Mesothelial cell of epicardium (in vitro differentiated cells): ENCODE results near the gene ITGA11. TPM values are rescaled to one million over a fixed set of nuclear protein-coding genes. Genes with fewer than 3 reads are reported as not detected.

Experiments used
- DNase-seq, 2 experiments: peaks; one replicate each; pipeline ENCODE4 v3.0.0; 2021; ENCODE audit warnings: low spot score in 2 of 2; ENCODE audit not compliant: unreplicated experiment in 2 of 2
- H3K27ac Mint-ChIP-seq: 2 replicates; pipeline ENCODE4 v1.8.0; 2021; ENCODE audit warnings: mixed read lengths
- H3K27me3 Mint-ChIP-seq: 2 replicates; pipeline ENCODE4 v1.8.0; 2021; ENCODE audit warnings: low read depth, mixed read lengths
- H3K36me3 Mint-ChIP-seq: 2 replicates; pipeline ENCODE4 v1.8.0; 2021; ENCODE audit warnings: mixed read lengths
- H3K4me1 Mint-ChIP-seq: 2 replicates; pipeline ENCODE4 v1.8.0; 2021; ENCODE audit warnings: mixed read lengths
- H3K4me3 Mint-ChIP-seq: 2 replicates; pipeline ENCODE4 v1.8.0; 2021; ENCODE audit warnings: mild to moderate bottlenecking, moderate library complexity, mixed read lengths
- H3K9me3 Mint-ChIP-seq: 2 replicates; pipeline ENCODE4 v1.8.0; 2021; ENCODE audit warnings: mixed read lengths
- total RNA-seq: library from RNA; stranded (reverse); gene quantifications from 3 replicates; pipeline ENCODE4 v1.2.1, GENCODE V29; 2021
- TF ChIP-seq, protein P1 (sequence below): fragments of 200-600 bp; sonication (generic); IDR thresholded peaks from one replicate; pipeline ENCODE4 v1.5.0; 2021; ENCODE audit warnings: antibody characterized with exemption; ENCODE audit not compliant: unreplicated experiment

Gene ITGA11
- total RNA-seq, 1 donor from 2014 or later = 3.5 TPM

DNA sequence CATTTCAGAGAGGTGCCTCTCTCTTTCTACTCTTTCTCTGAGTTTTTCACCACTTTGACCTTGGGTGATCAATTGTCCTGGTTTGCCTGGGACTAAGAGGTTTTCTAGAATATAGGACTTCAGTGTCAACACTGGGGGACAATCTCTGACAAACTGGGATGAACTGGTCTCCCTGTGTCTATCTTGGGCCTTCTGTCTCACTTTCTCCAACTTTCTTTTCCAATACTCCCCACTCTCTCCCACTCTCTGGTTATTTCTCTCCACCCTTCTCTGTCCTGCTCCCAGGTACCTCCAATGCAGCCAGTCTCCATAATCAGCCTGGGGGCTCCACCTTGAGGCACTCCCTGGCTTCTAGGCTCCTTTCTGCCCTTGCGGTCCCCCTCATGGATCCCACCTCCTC is 4.7 kb upstream of the ITGA11 start:
- Mint-ChIP-seq H3K36me3 (no peaks in the 10 kb centered on the region), H3K27me3 (peaks cover 88% of the 10 kb centered on the region), H3K9me3 (no peaks in the 10 kb centered on the region), H3K4me3 (no peak overlapping the region), H3K4me1 (peaks cover 10% of the 10 kb centered on the region), H3K27ac (no peak overlapping the region)
- TF ChIP-seq, protein P1, sequence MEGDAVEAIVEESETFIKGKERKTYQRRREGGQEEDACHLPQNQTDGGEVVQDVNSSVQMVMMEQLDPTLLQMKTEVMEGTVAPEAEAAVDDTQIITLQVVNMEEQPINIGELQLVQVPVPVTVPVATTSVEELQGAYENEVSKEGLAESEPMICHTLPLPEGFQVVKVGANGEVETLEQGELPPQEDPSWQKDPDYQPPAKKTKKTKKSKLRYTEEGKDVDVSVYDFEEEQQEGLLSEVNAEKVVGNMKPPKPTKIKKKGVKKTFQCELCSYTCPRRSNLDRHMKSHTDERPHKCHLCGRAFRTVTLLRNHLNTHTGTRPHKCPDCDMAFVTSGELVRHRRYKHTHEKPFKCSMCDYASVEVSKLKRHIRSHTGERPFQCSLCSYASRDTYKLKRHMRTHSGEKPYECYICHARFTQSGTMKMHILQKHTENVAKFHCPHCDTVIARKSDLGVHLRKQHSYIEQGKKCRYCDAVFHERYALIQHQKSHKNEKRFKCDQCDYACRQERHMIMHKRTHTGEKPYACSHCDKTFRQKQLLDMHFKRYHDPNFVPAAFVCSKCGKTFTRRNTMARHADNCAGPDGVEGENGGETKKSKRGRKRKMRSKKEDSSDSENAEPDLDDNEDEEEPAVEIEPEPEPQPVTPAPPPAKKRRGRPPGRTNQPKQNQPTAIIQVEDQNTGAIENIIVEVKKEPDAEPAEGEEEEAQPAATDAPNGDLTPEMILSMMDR = no peak
- no peak for DNase-seq

DNA sequence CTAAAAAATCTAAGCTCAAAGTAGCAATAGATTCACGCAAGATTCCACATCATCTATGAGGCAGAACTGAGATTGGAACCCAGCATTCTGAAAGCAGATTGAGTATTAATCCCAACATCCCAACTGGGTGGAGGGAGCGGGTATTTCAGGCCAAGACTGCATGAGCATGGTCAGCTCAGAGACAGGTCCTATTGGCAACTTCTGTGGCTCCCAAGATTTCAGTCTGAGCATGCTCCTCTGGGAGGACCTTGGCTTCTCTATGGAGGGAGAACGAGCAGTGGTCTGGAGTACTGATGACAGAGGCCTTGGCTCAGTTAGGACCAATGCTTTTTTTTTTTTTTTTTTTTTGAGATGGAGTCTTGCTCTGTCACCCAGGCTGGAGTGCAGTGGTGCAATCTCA is 4.0 kb upstream of the ITGA11 start:
- no peak for DNase-seq
- Mint-ChIP-seq H3K9me3 (no peaks in the 10 kb centered on the region), H3K4me1 (peaks cover 11% of the 10 kb centered on the region), H3K27ac (no peak overlapping the region), H3K36me3 (no peaks in the 10 kb centered on the region), H3K27me3 (peaks cover 95% of the 10 kb centered on the region), H3K4me3 (no peak overlapping the region)
- TF ChIP-seq, protein P1 = no peak

DNA sequence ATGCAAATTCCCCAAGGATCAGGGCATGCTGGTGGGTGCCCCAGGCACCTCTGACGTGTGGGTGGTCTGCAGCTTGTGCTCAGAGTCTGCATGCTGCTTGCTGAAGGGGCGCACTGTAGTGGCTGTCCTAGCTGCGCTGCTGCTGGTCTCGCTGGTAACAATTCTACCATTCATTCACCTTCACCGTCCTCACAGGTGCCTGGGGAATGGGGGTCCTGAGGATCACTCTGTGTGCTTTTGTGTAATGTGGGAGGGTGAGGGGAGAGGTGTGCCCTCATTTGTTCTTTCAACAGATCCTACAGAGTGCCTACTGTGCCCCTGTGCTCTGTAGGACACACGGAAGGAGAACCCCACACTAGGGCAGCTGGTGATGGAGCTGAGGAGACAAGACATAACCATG is 2.1 kb upstream of the ITGA11 start:
- peak in 1 of 2 experiments; percentile 29 for DNase-seq
- H3K9me3 Mint-ChIP-seq = no peaks in the 10 kb centered on the region
- peaks cover 95% of the 10 kb centered on the region for H3K27me3 Mint-ChIP-seq
- H3K27ac Mint-ChIP-seq = no peak overlapping the region
- no peak overlapping the region for H3K4me3 Mint-ChIP-seq
- TF ChIP-seq, protein P1 = no peak
- peaks cover 11% of the 10 kb centered on the region for H3K4me1 Mint-ChIP-seq
- no peaks in the 10 kb centered on the region for H3K36me3 Mint-ChIP-seq

DNA sequence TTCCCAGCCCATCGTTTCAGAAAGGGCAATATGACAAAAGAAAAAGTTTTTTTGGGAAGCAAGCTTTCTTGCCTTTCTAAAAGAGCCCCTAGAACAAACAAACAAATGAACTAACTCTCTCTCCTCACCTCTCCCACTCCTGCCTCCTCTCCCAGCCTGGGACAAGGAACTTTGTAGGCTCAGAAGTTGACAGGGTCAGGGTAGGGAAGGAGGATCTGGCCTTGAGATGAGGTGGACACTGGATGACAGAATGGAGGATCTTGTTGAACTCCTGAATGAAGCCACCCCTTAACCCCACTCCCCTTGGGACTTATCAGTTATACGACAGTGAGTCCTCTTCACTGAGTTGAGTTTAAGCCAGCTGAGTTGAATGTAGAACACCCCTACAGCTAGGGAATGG is 1.6 kb upstream of the ITGA11 start:
- H3K36me3 Mint-ChIP-seq = no peaks in the 10 kb centered on the region
- H3K4me3 Mint-ChIP-seq = no peak overlapping the region
- no peak for DNase-seq
- no peak overlapping the region for H3K27ac Mint-ChIP-seq
- peaks cover 11% of the 10 kb centered on the region for H3K4me1 Mint-ChIP-seq
- no peaks in the 10 kb centered on the region for H3K9me3 Mint-ChIP-seq
- peaks cover 95% of the 10 kb centered on the region for H3K27me3 Mint-ChIP-seq
- TF ChIP-seq, protein P1 = no peak

DNA sequence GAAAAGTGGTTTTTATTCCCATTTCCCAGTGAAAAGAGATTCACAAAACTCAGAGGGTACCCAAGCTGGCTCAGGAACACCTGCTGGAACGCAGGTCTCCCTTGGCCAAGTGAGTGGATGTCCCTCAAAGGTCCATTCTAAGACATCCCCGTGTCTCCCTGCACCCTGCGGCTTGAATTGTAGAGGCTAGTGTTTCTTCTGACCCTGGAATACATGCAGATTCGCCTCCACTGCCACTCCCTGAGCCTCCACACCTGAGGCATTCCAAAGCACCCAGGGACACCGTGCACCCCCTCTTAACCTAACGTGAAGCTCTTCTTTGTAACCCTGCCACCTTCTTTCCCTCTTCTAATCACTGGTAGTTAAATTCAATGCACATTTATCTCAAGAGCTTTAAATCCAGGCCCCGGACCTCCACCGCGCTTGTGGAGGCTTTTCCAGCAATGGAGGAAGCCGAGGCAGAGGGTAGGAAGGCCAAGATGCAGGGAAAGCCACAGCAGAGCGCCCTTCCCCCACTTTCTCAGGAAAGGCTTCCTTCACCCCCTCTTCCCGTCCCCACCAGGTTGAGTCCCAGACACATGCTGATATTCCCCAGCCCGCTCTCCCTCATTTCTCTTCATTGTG is 590 bp upstream of the ITGA11 start:
- no peaks in the 10 kb centered on the region for H3K9me3 Mint-ChIP-seq
- H3K27ac Mint-ChIP-seq = no peak overlapping the region
- no peaks in the 10 kb centered on the region for H3K36me3 Mint-ChIP-seq
- H3K4me3 Mint-ChIP-seq = peak overlapping the region; percentile 53
- DNase-seq = peak in 1 of 2 experiments; percentile 30
- TF ChIP-seq, protein P1 = no peak
- peaks cover 95% of the 10 kb centered on the region for H3K27me3 Mint-ChIP-seq
- peaks cover 11% of the 10 kb centered on the region for H3K4me1 Mint-ChIP-seq
